Ammon's horn (tissue), 1 donor: ENCODE measurements around the gene OR14C36.
"Not testable (repeated sequence)": the region's sequence is repeated elsewhere in the genome, so short reads cannot be mapped to it uniquely, and the experiment has no call there.

Source experiments
- DNase-seq: peaks from one replicate; pipeline ENCODE4 v3.0.0-alpha.2; 2016; ENCODE audit warnings: low spot score

The OR14C36 gene, protein sequence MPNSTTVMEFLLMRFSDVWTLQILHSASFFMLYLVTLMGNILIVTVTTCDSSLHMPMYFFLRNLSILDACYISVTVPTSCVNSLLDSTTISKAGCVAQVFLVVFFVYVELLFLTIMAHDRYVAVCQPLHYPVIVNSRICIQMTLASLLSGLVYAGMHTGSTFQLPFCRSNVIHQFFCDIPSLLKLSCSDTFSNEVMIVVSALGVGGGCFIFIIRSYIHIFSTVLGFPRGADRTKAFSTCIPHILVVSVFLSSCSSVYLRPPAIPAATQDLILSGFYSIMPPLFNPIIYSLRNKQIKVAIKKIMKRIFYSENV

DNA sequence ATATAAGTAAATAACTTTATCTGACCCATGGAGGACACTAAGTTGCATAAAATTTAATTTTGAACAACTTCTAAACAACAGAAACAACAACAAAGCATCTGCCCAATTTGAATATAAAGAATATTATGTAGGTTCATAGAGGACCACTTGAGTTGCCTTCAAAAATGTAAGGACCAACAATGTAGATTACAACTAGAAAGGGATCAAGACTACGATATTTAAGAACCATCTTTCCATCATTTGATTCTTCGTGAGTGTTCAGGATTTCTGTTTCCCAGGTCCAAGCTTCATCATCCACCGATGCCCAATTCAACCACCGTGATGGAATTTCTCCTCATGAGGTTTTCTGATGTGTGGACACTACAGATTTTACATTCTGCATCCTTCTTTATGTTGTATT is at the start of gene OR14C36:
TSS of gene OR14C36 (plus strand) at position 301 of the 400 bp plus-strand sequence. CDS start at position 301, 0 bp downstream.
- no peak for DNase-seq

DNA sequence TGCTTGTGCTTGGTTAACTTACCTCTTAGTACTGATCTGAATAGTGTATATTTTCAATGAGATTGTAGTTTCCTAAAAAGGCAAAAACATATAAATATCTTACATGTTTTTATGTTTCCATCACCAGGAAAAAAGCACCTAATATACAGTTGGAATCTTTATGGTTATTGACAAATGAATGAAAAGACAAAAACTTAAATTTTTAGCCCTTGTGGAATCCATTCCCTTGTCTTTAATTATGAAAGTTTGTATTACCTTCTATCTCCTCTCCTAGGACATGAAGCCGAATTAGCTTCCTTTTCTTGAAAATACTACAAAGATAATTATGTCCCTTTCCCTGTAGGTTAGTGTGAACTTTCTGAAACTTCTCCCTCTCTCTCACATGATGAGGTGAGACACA is 45.3 kb upstream of the OR14C36 start, which contains the start of gene OR2T12:
TSS of gene OR2T12 (minus strand) at position 101 of the 400 bp plus-strand sequence. CDS start 7,846 bp downstream, outside the sequence.
- no peak for DNase-seq

DNA sequence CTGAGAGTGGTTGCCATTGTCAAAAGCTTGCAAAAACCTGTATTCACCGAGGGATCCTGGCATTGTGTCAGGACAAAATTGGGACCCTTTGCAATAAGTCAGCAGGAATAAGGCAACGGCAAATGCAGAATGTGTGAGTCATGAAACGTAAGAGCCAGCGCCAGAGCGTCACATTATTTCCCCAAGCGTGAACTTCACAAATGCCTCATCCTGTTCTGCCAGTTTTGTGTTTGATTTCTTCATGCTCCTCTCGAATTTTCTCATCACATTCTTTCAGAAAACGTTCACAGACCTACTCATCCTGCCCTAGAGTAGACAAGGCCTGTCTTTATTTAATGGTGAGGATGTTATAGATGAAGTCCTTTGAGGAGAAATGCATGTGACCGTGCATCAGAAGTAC is 42.9 kb upstream of the OR14C36 start:
- DNase-seq: not testable (repeated sequence)

DNA sequence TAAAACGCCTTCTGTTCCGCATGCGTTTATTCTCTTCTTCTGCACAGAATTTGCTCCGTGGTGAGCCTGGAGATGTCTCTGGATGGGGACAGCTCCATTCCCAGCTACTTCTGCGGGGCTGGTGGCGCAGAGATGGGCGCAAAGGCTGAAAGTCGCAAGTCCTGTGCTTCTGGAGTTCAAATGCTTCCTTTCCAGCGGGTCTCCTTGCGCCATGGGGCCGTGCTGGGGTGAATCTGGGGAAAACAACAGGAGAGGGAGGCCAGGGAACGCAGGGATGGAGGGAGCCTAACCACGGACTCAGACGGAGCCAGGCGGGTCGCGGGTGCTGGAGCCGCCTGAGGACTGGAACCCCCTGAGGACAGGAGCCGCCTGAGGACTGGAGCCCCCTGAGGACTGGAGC is 42.5 kb upstream of the OR14C36 start:
- no peak for DNase-seq

DNA sequence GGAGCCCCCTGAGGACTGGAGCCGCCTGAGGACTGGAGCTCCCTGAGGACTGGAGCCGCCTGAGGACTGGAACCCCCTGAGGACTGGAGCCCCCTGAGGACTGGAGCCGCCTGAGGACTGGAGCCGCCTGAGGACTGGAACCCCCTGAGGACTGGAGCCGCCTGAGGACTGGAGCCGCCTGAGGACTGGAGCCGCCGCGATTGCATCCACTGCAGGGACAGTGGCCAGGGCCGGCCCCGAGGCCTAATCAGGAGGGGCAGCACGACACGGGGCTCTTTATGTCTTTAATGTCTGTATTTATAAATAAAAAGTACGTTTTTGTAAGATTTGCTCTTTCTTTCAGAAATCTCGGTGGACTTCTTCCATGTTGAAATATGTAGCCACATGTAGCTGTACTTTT is 41.8 kb upstream of the OR14C36 start:
- not testable (repeated sequence) for DNase-seq

DNA sequence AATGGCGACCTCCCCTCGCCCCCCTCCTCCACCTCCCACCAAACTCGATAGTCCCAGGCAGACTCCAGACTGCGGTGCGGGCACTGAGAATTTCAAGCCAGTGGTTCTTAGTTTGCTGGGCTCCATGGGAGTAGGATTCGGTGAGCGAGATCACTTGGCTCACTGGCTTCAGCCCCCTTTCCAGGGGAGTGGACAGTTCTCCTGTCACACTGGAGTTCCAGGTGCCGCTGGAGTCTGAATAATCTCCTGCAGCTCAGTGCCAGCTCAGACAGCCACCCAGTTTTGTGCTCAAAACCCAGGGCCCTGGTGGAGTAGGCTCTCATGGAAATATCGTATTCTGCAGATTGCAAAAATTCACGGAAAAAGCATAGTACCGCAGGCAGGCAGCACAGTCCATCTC is 31.8 kb upstream of the OR14C36 start:
- DNase-seq: no peak

DNA sequence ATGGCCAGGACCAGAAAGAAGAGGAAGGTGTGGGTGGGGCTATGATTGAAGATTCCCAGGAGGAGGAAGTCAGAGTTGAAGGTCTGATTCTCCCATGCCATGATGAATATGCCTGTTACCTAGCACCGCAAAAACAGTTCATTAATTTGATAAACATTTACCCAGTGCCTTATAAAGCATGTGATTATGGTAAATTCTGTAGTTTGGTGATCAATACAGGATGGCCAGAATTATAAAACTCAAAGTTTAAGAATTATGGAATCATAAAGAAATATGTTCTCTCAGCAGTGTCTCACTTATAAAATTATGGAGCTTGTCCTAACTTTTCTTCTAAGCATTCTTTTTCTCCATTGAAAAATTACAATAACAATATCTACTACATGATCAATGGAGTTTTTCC is 24.1 kb upstream of the OR14C36 start, which contains the start of gene OR2M7:
TSS of gene OR2M7 (minus strand) at position 101 of the 400 bp plus-strand sequence. CDS start at position 101, 0 bp downstream.
- DNase-seq: no peak

DNA sequence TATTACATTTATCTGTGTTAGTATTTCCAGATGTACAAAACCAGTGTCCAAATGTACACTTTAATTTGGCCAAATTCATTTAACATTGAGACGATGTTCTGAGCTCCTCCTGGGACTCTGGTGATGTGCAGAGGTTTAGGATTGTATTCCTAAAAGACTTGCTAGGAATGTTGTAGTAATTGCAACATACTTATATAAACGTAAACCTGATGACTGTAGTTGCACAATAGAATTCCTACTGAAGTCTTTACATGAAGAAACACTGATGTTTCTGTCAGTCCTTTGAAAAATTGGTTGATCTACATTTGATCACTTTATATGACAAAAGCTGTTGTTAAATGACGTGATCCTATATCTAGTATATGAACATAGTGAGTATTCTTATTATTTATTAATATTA is 5.1 kb upstream of the OR14C36 start:
- no peak for DNase-seq

DNA sequence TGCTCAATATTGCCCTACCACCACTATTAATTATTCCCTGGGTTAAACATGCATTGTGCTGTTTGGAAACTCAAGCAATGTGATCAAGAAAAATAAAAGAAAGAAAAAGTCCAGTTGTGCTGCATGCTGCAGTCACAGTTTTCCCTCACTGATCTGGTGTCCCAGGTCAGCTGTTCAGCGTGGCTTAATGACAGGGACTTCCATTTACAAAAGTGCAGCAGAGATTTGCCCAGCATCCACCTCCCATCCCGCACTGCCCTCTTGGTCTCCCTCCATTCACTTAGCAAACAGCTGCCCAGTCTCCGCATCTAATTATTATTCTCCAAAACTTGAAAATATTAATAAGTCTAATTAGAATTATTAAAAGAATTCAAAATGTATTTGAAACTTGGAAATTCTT is 10.8 kb downstream of the OR14C36 start:
- DNase-seq: peak; percentile 42

DNA sequence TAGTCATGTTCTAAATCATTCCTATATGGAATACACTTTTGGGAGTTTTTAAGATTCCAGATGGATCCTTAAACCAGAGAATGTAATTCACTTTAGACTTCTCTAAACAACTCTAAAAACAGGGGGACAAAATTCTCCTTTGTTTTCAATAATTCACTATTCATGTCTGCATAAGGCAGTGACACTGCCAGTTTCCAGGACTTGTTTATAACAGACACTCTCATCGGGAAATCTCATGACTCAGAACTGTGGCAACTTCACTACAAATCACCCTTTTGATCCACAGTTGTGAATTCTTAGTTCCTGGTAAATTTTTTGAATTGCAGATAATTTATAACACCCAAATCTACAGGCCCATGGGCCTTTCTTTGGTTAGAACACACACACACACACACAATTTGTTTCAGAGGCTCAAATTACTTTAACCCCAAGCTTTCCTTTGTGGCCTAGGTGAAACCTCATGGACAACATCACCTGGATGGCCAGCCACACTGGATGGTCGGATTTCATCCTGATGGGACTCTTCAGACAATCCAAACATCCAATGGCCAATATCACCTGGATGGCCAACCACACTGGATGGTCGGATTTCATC is 12.6 kb downstream of the OR14C36 start, which contains the start of gene OR2T4:
TSS of gene OR2T4 (plus strand) at position 545 of the 595 bp plus-strand sequence. CDS start at position 545, 0 bp downstream.
- peak; percentile 75 for DNase-seq

DNA sequence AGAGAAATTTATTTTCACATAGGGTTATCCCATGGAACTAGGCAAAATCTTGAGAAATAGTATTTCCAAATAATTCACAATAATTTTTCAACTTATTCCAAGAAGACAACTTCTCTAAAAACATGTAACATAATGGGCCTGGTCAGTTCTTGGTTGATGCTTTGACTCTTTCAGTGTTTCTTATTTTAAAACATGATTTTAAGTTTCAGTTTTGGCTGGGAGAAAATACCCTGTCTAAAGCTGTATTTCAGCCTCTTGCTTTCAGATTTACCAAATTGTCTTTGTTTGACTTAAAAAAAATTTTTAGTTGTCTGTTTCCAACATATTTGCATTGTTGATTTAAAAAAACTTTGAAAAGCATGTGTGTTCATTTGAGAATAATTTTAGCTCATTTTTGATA is 18.0 kb downstream of the OR14C36 start:
- no peak for DNase-seq

DNA sequence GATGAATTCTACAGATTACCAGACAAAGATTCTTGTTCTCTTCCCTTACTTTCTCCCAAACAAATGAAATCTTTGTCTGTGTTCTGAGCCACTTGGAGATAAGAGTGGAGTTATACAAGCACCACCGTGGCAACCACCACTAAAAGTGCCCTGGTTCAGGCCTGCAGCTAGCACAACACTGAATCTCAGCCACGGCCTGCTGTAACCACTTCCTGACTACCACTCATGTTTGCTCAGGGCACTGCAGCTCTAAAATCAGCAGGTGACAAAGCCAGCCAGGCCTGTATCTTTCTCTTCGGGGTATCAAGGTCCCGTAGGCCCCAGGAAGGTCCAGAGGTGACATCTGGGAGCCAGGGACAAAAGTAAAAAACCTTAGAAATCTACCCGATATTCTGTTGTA is 23.8 kb downstream of the OR14C36 start:
- DNase-seq: no peak

DNA sequence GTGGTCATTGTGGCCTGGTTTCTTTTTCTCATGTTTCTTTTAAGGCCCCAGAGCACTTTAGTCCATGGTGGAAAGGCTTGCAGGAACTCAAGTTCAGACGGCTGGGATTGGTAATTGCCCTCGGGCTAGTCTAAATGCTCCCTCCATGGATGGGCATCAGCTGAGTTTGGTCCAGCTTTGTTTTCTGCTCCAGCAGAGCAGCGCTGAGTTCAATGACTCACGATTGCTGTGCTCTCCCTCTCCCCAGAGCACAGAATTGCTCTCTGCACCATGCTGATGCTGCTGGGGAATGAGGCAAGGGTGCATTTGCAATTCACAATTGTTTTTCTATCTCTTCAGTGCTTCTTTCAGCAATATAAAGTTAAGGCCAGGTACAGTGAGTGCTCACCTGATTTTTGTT is 25.2 kb downstream of the OR14C36 start:
- DNase-seq: no peak

DNA sequence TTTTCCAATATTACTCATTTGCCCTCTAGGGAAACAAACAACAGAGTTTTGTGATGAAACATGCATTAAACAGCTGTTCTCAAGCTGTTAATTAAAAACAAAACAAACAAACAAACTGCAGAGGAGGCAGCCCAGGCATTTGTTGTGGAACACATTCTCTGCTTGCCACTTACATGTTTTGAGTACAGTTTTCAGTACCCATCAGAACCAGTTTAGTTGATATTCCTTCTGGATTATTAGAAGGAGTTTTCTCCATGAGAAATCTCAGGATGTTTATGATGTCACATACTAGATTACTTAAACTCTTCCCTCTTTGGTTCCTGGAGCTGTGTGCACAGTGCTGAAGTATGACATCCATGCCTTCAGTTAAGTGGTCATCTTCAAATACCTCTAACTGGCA is 26.9 kb downstream of the OR14C36 start, which contains the start of gene OR2T6:
TSS of gene OR2T6 (plus strand) at position 301 of the 400 bp plus-strand sequence. CDS start 11,863 bp downstream, outside the sequence.
- DNase-seq: no peak

DNA sequence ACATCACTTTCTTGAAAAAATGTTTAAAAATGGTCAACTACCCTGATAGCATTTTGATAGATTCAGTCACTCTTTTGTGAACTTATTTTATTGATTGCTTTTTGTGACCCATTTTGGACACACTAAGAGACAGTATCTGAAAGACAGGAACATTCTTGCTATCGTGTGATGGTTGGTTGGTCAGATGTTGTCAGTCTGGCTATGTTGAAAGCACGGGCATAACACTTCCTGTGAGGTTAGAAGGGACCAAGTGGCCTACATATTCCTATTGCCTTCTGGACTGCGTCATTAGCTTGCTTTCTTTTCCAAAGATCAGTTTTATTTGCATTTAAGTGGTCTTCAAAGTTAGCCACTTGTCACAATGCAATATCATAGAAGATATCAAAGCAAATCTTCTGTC is 28.3 kb downstream of the OR14C36 start:
- DNase-seq: no peak

DNA sequence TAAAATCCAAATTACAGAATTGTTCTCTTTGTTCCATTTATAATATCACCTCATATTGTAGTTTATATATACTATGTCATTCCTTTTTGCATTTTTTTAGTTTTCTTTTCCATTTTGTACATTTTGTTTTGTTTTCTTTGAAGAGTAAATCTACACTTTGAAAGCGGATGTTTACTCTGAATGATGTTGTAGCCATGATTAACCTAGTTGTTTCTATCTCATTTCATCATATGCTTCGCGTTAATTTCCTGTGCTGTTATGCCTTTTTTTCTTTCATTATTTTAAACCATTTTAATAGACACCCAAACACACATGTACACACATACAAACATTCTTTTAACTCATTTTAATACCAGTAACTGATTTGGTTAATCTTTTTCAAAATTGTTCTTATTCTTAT is 32.3 kb downstream of the OR14C36 start:
- no peak for DNase-seq

DNA sequence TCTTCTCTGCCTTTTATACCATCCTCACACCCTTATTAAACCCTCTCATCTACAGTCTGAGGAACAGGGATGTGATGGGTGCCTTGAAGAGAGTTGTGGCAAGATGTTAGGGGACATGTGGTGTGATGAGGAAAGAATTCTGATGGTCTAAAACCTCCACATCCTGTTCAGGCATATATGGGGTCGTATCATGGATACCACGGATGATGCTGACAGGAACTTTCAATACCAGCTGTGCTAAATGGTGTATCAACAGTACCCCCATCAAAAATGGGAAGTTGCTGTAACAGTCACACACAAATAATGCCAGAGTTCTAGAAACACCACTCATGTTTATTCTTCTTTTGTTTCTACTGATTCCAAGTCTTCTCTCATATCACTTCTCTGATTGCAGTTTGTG is 39.9 kb downstream of the OR14C36 start:
- no peak for DNase-seq

DNA sequence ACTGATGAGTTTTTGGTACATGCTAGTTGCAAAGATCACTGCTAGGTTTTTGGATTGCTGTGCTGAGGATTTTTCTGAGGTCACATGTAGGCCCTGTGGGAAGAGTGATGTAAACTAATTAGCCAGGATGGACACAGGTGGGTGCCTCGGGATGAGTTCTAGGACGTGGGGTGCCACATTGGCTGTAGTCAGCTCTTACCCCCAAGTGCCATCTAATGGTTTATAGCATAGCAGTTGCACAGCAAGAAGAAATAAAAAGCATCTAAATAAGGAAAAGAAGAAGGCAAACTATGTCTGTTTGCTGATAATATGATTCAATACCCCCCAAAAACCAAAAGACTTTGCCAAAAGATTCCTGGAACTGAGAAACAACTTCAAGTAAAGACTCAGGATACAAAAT is 44.5 kb downstream of the OR14C36 start:
- DNase-seq: peak; percentile 8
